ENCODE measurements around the gene FILIP1.

The FILIP1 gene

DNA sequence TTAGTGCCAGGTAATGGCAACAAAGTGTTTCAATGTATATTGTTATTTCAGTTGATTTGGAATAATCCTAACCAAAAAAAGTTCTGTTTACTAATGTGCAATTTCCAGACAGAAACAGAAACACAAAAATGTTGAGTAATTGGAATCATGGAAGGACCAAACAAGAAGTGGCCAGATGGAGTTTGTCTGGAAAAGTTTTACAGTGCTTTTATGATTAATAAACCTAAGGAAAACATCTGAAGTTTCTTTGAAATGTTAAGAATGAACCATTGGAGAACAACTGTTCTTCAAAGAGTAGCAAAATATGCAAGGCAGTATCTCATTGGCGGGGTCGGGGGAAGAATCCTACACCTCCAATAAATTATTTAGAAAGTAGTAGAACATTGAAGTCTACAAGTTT is 19.0 kb upstream of the FILIP1 start:
- TF ChIP-seq, protein P1, sequence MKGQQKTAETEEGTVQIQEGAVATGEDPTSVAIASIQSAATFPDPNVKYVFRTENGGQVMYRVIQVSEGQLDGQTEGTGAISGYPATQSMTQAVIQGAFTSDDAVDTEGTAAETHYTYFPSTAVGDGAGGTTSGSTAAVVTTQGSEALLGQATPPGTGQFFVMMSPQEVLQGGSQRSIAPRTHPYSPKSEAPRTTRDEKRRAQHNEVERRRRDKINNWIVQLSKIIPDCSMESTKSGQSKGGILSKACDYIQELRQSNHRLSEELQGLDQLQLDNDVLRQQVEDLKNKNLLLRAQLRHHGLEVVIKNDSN (IDR thresholded peaks at IDR 0.05): no peak
- TF ChIP-seq TAF1 (IDR thresholded peaks at IDR 0.05; ENCODE audit: low read depth) (no peak), ZBTB7A (IDR thresholded peaks at IDR 0.05; ENCODE audit: low read depth) (no peak), TCF12 (IDR thresholded peaks at IDR 0.05; ENCODE audit: low read depth) (no peak), FOXM1 (IDR thresholded peaks at IDR 0.05; ENCODE audit: borderline replicate concordance, low read depth) (no peak), YY1 (IDR thresholded peaks at IDR 0.05; ENCODE audit: low read depth) (no peak)
- TF ChIP-seq, protein P2, sequence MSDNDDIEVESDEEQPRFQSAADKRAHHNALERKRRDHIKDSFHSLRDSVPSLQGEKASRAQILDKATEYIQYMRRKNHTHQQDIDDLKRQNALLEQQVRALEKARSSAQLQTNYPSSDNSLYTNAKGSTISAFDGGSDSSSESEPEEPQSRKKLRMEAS (IDR thresholded peaks at IDR 0.05): no peak

DNA sequence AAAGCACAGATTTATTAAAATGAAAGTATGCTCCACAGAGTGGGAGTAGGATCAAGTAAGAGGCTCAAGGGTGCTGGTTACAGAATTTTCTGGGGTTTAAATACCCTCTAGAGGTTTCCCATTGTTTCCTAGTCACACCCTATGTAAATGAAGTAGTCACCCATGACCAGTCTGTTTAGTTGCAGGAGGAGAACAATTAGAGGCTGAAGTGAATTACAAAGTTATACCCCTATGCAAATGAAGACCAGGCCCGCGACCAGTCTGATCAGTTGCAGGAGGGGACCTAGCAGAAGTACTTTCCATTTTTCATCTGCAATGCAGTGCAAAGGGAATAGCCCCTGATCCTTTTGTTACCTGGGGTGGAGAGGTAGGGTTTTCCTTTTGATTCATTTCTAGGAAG is 11.8 kb upstream of the FILIP1 start:
- TF ChIP-seq TAF1 (IDR thresholded peaks at IDR 0.05; ENCODE audit: low read depth): no peak
- no peak for TF ChIP-seq CEBPB (IDR thresholded peaks at IDR 0.05)
- no peak for TF ChIP-seq NFIC (IDR thresholded peaks at IDR 0.05)

DNA sequence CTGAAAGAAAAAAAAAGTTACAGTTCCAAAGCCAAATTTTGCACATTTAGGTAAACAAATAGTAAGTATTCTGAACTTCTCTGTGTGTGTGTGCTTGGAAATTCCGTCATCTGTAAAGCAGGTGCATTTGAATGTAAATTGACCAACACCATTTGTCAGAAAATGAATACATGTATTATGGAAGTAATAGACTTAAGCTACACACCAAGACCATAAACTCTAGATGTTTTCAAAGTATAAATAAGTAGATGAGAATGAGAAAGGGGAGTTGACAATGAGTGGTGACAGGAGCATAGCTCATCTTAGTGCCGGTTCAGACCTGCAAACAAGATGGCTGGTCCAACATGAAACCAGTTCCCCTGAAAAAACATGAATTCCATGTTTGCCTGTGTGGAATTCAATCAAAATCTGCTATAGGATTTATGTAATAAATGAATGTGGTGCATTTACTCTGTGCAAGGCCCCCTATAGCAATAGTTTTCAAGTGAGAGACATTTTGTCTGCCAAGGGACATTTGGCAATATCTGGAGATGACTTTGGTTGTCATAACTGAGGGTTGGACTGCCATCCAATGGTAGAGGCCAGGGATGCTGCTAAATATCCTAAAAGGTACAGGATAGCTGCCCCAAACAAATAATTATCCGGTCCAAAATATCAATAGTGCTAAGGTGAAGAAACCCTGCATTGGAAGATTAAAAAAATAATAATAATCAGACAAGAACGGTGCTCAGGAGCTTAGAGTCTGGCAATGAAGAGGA is 11.0 kb upstream of the FILIP1 start:
- TF ChIP-seq, protein P1 (IDR thresholded peaks at IDR 0.05): no peak
- peak; percentile 37; the same call in 1 of the 2 replicates for TF ChIP-seq RAD21 (IDR thresholded peaks at IDR 0.05; ENCODE audit: low read depth)

DNA sequence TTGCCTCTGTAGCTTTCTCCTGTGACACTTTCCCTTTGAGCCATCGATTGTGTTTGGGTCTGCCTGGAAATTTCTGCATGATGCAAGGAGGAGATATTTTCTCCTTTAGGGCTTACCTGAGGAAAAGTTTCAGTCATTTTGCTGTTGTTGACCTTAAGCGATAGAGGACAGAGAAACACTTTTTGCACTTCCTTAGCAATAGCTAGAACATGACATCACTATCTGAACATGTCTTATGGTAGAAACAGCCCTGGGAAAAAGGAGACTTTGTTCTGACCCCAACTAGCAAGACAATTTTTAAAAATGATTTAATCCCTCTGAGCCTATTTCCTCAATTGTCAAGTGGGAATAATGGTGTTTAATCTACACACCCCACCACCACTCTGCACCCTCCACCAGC is 9.7 kb upstream of the FILIP1 start:
- TF ChIP-seq ZBTB7A (IDR thresholded peaks at IDR 0.05; ENCODE audit: low read depth) (no peak), EGR1 (IDR thresholded peaks at IDR 0.05) (no peak), TEAD4 (IDR thresholded peaks at IDR 0.05) (no peak), RAD21 (IDR thresholded peaks at IDR 0.05; ENCODE audit: low read depth) (no peak), TCF12 (IDR thresholded peaks at IDR 0.05; ENCODE audit: low read depth) (no peak), CEBPB (IDR thresholded peaks at IDR 0.05) (no peak), EP300 (IDR thresholded peaks at IDR 0.05; ENCODE audit: borderline replicate concordance) (no peak), TAF1 (IDR thresholded peaks at IDR 0.05; ENCODE audit: low read depth) (no peak), NFIC (IDR thresholded peaks at IDR 0.05) (no peak), FOXM1 (IDR thresholded peaks at IDR 0.05; ENCODE audit: borderline replicate concordance, low read depth) (no peak), CREB1 (IDR thresholded peaks at IDR 0.05; ENCODE audit: low read depth) (no peak), YY1 (IDR thresholded peaks at IDR 0.05; ENCODE audit: low read depth) (no peak)
- TF ChIP-seq, protein P2 (IDR thresholded peaks at IDR 0.05): no peak
- TF ChIP-seq, protein P3, sequence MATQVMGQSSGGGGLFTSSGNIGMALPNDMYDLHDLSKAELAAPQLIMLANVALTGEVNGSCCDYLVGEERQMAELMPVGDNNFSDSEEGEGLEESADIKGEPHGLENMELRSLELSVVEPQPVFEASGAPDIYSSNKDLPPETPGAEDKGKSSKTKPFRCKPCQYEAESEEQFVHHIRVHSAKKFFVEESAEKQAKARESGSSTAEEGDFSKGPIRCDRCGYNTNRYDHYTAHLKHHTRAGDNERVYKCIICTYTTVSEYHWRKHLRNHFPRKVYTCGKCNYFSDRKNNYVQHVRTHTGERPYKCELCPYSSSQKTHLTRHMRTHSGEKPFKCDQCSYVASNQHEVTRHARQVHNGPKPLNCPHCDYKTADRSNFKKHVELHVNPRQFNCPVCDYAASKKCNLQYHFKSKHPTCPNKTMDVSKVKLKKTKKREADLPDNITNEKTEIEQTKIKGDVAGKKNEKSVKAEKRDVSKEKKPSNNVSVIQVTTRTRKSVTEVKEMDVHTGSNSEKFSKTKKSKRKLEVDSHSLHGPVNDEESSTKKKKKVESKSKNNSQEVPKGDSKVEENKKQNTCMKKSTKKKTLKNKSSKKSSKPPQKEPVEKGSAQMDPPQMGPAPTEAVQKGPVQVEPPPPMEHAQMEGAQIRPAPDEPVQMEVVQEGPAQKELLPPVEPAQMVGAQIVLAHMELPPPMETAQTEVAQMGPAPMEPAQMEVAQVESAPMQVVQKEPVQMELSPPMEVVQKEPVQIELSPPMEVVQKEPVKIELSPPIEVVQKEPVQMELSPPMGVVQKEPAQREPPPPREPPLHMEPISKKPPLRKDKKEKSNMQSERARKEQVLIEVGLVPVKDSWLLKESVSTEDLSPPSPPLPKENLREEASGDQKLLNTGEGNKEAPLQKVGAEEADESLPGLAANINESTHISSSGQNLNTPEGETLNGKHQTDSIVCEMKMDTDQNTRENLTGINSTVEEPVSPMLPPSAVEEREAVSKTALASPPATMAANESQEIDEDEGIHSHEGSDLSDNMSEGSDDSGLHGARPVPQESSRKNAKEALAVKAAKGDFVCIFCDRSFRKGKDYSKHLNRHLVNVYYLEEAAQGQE (IDR thresholded peaks at IDR 0.05; ENCODE audit: low read depth): no peak
- TF ChIP-seq, protein P1 (IDR thresholded peaks at IDR 0.05): no peak

DNA sequence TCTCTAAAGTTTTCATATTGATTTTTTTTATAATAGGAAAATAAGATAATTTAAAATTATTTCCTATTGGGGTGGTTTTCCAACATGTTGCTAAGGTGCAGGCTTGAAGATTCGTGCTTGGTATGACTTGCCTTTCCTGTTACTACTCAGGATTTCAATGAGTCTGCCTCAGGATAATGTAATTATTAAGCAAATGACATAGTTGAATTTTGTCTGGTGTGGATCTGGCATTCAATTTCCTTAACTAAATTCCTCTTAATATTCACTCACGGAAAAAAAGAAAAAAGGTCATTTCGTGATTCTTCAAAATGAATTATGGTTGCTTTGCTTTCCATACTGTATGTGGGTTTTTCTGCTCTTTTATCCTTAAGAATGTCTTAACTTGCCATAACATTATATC is 9.3 kb upstream of the FILIP1 start:
- TF ChIP-seq, protein P1 (IDR thresholded peaks at IDR 0.05): no peak
- TF ChIP-seq TAF1 (IDR thresholded peaks at IDR 0.05; ENCODE audit: low read depth): no peak
- no peak for TF ChIP-seq EP300 (IDR thresholded peaks at IDR 0.05; ENCODE audit: borderline replicate concordance)
- no peak for TF ChIP-seq TCF12 (IDR thresholded peaks at IDR 0.05; ENCODE audit: low read depth)
- no peak for TF ChIP-seq RAD21 (IDR thresholded peaks at IDR 0.05; ENCODE audit: low read depth)
- no peak for TF ChIP-seq EGR1 (IDR thresholded peaks at IDR 0.05)
- no peak for TF ChIP-seq YY1 (IDR thresholded peaks at IDR 0.05; ENCODE audit: low read depth)
- TF ChIP-seq, protein P2 (IDR thresholded peaks at IDR 0.05): no peak
- TF ChIP-seq ZBTB7A (IDR thresholded peaks at IDR 0.05; ENCODE audit: low read depth): no peak
- no peak for TF ChIP-seq CEBPB (IDR thresholded peaks at IDR 0.05)
- no peak for TF ChIP-seq FOXM1 (IDR thresholded peaks at IDR 0.05; ENCODE audit: borderline replicate concordance, low read depth)
- TF ChIP-seq TEAD4 (IDR thresholded peaks at IDR 0.05): no peak
- no peak for TF ChIP-seq CREB1 (IDR thresholded peaks at IDR 0.05; ENCODE audit: low read depth)
- TF ChIP-seq, protein P3 (IDR thresholded peaks at IDR 0.05; ENCODE audit: low read depth): no peak
- TF ChIP-seq NFIC (IDR thresholded peaks at IDR 0.05): no peak
